Liver (tissue), 9 donors: ENCODE measurements around the gene CDKL1. TPM values are rescaled to one million over a fixed set of nuclear protein-coding genes. Genes with fewer than 3 reads are reported as not detected.

ENCODE experiments used
- DNase-seq: peaks from one replicate; pipeline ENCODE4 v3.0.0-alpha.2; 2017; ENCODE audit warnings: low spot score
- H3K27ac ChIP-seq, 2 donors: one replicate each; pipeline ENCODE4 v1.7.0; 2013; ENCODE audit warnings: inconsistent platforms in 2 of 2, low read length in 2 of 2, control low read depth in 1 of 2, low read depth in 1 of 2, mild to moderate bottlenecking in 1 of 2
- H3K27me3 ChIP-seq, 4 donors: one replicate each; pipeline versions ENCODE4 v1.6.1 to v1.7.0; 2013; ENCODE audit warnings: low read length in 3 of 4, inconsistent platforms in 1 of 4, mild to moderate bottlenecking in 1 of 4, moderate library complexity in 1 of 4; ENCODE audit not compliant: control insufficient read depth in 4 of 4, insufficient read depth in 4 of 4
- H3K36me3 ChIP-seq, 4 donors: one replicate each; pipeline versions ENCODE4 v1.6.1 to v1.7.0; 2013; ENCODE audit warnings: low read length in 3 of 4, mild to moderate bottlenecking in 3 of 4, low read depth in 1 of 4, moderate library complexity in 1 of 4; ENCODE audit not compliant: control insufficient read depth in 4 of 4, insufficient read depth in 3 of 4
- H3K4me1 ChIP-seq, 4 donors: one replicate each; pipeline versions ENCODE4 v1.6.1 to v1.7.0; 2013; ENCODE audit warnings: low read length in 3 of 4, mild to moderate bottlenecking in 3 of 4, moderate library complexity in 1 of 4; ENCODE audit not compliant: control insufficient read depth in 4 of 4, insufficient read depth in 4 of 4
- H3K4me3 ChIP-seq, 3 donors: one replicate each; pipeline versions ENCODE4 v1.6.1 to v1.7.0; 2013; ENCODE audit warnings: low read length in 3 of 3, control low read depth in 1 of 3, low read depth in 1 of 3, mild to moderate bottlenecking in 1 of 3
- H3K9ac ChIP-seq, 2 donors: one replicate each; pipeline ENCODE4 v1.7.0; 2013; ENCODE audit warnings: low read length in 2 of 2, mild to moderate bottlenecking in 2 of 2, moderate library complexity in 2 of 2, control low read depth in 1 of 2, low read depth in 1 of 2
- H3K9me3 ChIP-seq, 4 donors: one replicate each; pipeline versions ENCODE4 v1.6.1 to v1.7.0; 2013; ENCODE audit warnings: low read length in 3 of 4; ENCODE audit not compliant: control insufficient read depth in 4 of 4
- ATF3 ChIP-seq: IDR thresholded peaks from 2 replicates; pipeline ENCODE4 v1.6.1; 2016; ENCODE audit warnings: antibody characterized with exemption
- EGR1 ChIP-seq, 2 donors: IDR thresholded peaks; 2 replicates each; pipeline ENCODE4 v1.6.1; 2016 to 2018; ENCODE audit warnings: antibody characterized with exemption in 2 of 2, low read depth in 2 of 2
- FOXA1 ChIP-seq: IDR thresholded peaks from 2 replicates; pipeline ENCODE4 v1.6.1; 2016; ENCODE audit warnings: antibody characterized with exemption
- FOXA2 ChIP-seq: IDR thresholded peaks from 2 replicates; pipeline ENCODE4 v1.6.1; 2016; ENCODE audit warnings: antibody characterized with exemption
- GABPA ChIP-seq, 2 donors: IDR thresholded peaks in 1 of 2; conservative IDR thresholded peaks in 1 of 2; 2 replicates each; pipeline ENCODE4 v1.6.1; 2016; ENCODE audit warnings: antibody characterized with exemption in 2 of 2, mild to moderate bottlenecking in 1 of 2, moderate library complexity in 1 of 2
- HNF4A ChIP-seq, 2 donors: conservative IDR thresholded peaks; 2 replicates each; pipeline ENCODE4 v1.6.1; 2016; ENCODE audit warnings: antibody characterized with exemption in 2 of 2, mild to moderate bottlenecking in 2 of 2
- HNF4G ChIP-seq: IDR thresholded peaks from 2 replicates; pipeline ENCODE4 v1.6.1; 2016; ENCODE audit warnings: antibody characterized with exemption
- JUND ChIP-seq, 2 donors: IDR thresholded peaks; 2 replicates each; pipeline ENCODE4 v1.6.1; 2016; ENCODE audit warnings: antibody characterized with exemption in 2 of 2
- MAX ChIP-seq: IDR thresholded peaks from 2 replicates; pipeline ENCODE4 v1.6.1; 2016; ENCODE audit warnings: antibody characterized with exemption
- NR2F2 ChIP-seq: IDR thresholded peaks from 2 replicates; pipeline ENCODE4 v1.6.1; 2016; ENCODE audit warnings: antibody characterized with exemption
- RAD21 ChIP-seq, 2 donors: IDR thresholded peaks; 2 replicates each; pipeline ENCODE4 v1.6.1; 2016; ENCODE audit warnings: antibody characterized with exemption in 2 of 2, mild to moderate bottlenecking in 2 of 2
- RXRA ChIP-seq, 2 donors: IDR thresholded peaks; 2 replicates each; pipeline ENCODE4 v1.6.1; 2017 to 2018; ENCODE audit warnings: antibody characterized with exemption in 2 of 2, mild to moderate bottlenecking in 1 of 2
- TAF1 ChIP-seq: conservative IDR thresholded peaks from 2 replicates; pipeline ENCODE4 v1.6.1; 2016; ENCODE audit warnings: antibody characterized with exemption, mild to moderate bottlenecking
- YY1 ChIP-seq: IDR thresholded peaks from 2 replicates; pipeline ENCODE4 v1.6.1; 2016; ENCODE audit warnings: antibody characterized with exemption, mild to moderate bottlenecking
- WGBS: extraction: QIAGEN DNeasy Blood & Tissue Kit; methylation state at CpG from one replicate; pipeline ENCODE4 v1.1.7; 2013; 5-methylcytosine and 5-hydroxymethylcytosine counted together
- polyA plus RNA-seq, 2 donors: library from polyadenylated mRNA; stranded (reverse) in 1 of 2; unstranded in 1 of 2; fragments of 200-250 nt in 1 of 2; fragments of >200 nt in 1 of 2; fragmentation: Nextera tagmentation in 1 of 2; extraction: Ambion mirVana in 1 of 2; gene quantifications; one replicate each; pipeline versions ENCODE4 v1.2.1 to v1.2.3, GENCODE V29; 2013 to 2015
- total RNA-seq, 2 donors: library from RNA; depleted of rRNA; stranded (reverse); fragments of >200 nt; gene quantifications; one replicate each; pipeline ENCODE4 v1.2.3, GENCODE V29; 2014
- TF ChIP-seq, protein P1 (sequence below): IDR thresholded peaks from 2 replicates; pipeline ENCODE4 v1.6.1; 2016; ENCODE audit warnings: antibody characterized with exemption, mild to moderate bottlenecking
- TF ChIP-seq, protein P2 (sequence below): fragments of 150-350 bp; IDR thresholded peaks from 2 replicates; pipeline ENCODE4 v1.5.1; 2017; ENCODE audit warnings: improper control_type of control experiment, low read depth, low read length; ENCODE audit not compliant: missing input control
- TF ChIP-seq, protein P3 (sequence below): IDR thresholded peaks from 2 replicates; pipeline ENCODE4 v1.6.1; 2016; ENCODE audit warnings: antibody characterized with exemption
- donor health status: healthy.
- donor health status: healthy.
- donor health status: healthy.
- donor health status: healthy.
- donor health status: healthy.

Gene CDKL1
- total and polyA plus RNA-seq, 4 donors = 1.1 to 6.8 (median 2.1) TPM

DNA sequence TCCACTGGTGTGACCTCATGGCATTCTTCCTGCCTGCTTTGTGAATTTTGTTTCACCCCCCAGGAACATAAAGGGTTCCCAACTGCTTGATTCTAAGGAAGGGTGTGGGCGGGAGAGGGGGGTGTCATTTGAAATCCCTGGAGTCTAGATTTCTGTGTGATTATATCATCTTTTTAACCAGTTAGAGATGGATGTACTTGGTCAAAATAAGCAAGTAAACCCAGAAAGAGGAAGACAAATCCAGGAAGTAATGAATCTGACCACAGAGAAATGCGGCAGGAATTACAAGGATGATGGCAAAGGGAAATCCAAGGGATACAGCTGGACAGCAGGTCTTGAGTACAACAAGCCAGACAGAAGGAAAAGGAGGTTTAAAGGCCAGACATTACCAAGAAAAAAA is 45.7 kb downstream of the CDKL1 start:
- no peak for DNase-seq
- WGBS = 88% methylated on average over 2 of the region's 2 CpGs
- no peaks in the 10 kb centered on the region for H3K27me3 ChIP-seq
- TF ChIP-seq JUND (IDR thresholded peaks at IDR 0.05) = no peak
- TF ChIP-seq RXRA (IDR thresholded peaks at IDR 0.05) = no peak
- no peak for TF ChIP-seq RAD21 (IDR thresholded peaks at IDR 0.05)
- TF ChIP-seq GABPA (IDR thresholded peaks at IDR 0.05 in 1 of 2, conservative IDR thresholded peaks at IDR 0.05 in 1 of 2) = no peak
- TF ChIP-seq MAX = no peak
- TF ChIP-seq TAF1 = no peak
- TF ChIP-seq HNF4G = no peak
- no peak for TF ChIP-seq NR2F2
- TF ChIP-seq FOXA2 = no peak
- TF ChIP-seq YY1 = no peak
- TF ChIP-seq FOXA1 = no peak
- TF ChIP-seq, protein P1, sequence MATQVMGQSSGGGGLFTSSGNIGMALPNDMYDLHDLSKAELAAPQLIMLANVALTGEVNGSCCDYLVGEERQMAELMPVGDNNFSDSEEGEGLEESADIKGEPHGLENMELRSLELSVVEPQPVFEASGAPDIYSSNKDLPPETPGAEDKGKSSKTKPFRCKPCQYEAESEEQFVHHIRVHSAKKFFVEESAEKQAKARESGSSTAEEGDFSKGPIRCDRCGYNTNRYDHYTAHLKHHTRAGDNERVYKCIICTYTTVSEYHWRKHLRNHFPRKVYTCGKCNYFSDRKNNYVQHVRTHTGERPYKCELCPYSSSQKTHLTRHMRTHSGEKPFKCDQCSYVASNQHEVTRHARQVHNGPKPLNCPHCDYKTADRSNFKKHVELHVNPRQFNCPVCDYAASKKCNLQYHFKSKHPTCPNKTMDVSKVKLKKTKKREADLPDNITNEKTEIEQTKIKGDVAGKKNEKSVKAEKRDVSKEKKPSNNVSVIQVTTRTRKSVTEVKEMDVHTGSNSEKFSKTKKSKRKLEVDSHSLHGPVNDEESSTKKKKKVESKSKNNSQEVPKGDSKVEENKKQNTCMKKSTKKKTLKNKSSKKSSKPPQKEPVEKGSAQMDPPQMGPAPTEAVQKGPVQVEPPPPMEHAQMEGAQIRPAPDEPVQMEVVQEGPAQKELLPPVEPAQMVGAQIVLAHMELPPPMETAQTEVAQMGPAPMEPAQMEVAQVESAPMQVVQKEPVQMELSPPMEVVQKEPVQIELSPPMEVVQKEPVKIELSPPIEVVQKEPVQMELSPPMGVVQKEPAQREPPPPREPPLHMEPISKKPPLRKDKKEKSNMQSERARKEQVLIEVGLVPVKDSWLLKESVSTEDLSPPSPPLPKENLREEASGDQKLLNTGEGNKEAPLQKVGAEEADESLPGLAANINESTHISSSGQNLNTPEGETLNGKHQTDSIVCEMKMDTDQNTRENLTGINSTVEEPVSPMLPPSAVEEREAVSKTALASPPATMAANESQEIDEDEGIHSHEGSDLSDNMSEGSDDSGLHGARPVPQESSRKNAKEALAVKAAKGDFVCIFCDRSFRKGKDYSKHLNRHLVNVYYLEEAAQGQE = no peak
- TF ChIP-seq EGR1 (IDR thresholded peaks at IDR 0.05; ENCODE audit: low read depth in 2 of 2) = no peak
- TF ChIP-seq ATF3 = no peak
- TF ChIP-seq, protein P2, sequence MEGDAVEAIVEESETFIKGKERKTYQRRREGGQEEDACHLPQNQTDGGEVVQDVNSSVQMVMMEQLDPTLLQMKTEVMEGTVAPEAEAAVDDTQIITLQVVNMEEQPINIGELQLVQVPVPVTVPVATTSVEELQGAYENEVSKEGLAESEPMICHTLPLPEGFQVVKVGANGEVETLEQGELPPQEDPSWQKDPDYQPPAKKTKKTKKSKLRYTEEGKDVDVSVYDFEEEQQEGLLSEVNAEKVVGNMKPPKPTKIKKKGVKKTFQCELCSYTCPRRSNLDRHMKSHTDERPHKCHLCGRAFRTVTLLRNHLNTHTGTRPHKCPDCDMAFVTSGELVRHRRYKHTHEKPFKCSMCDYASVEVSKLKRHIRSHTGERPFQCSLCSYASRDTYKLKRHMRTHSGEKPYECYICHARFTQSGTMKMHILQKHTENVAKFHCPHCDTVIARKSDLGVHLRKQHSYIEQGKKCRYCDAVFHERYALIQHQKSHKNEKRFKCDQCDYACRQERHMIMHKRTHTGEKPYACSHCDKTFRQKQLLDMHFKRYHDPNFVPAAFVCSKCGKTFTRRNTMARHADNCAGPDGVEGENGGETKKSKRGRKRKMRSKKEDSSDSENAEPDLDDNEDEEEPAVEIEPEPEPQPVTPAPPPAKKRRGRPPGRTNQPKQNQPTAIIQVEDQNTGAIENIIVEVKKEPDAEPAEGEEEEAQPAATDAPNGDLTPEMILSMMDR = no peak
- H3K4me3 ChIP-seq = no peak overlapping the region
- no peaks in the 10 kb centered on the region for H3K4me1 ChIP-seq
- H3K9ac ChIP-seq = no peak overlapping the region
- no peak overlapping the region for H3K27ac ChIP-seq
- H3K9me3 ChIP-seq = no peaks in the 10 kb centered on the region
- H3K36me3 ChIP-seq = no peaks in the 10 kb centered on the region

DNA sequence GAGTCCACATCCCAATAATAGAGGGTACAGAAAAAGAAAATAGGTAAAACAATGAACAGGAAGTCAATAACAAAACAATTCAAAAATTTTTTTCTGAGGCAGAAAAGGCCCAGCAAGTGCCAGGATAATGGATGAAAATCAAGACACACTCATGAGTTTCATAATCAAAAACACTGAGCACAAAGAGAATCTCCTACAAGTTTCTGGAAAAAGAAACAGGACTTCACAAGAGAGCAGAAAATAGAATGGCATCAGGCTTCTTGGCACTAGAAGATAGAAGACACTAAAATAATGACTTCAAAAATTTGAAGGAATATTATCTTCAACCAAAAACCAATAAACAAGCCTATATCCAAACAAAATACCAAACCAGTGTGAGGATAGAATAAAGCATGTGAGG is 47.7 kb downstream of the CDKL1 start:
- DNase-seq = no peak
- Histone ChIP-seq H3K4me1 (peaks cover 0 to 2% (median 0%) of the 10 kb centered on the region in 4 donors), H3K9ac (no peak overlapping the region), H3K4me3 (no peak overlapping the region), H3K36me3 (no peaks in the 10 kb centered on the region), H3K27me3 (no peaks in the 10 kb centered on the region), H3K9me3 (no peaks in the 10 kb centered on the region), H3K27ac (no peak overlapping the region)
- TF ChIP-seq ATF3 = no peak
- no peak for TF ChIP-seq JUND (IDR thresholded peaks at IDR 0.05)
- TF ChIP-seq, protein P3, sequence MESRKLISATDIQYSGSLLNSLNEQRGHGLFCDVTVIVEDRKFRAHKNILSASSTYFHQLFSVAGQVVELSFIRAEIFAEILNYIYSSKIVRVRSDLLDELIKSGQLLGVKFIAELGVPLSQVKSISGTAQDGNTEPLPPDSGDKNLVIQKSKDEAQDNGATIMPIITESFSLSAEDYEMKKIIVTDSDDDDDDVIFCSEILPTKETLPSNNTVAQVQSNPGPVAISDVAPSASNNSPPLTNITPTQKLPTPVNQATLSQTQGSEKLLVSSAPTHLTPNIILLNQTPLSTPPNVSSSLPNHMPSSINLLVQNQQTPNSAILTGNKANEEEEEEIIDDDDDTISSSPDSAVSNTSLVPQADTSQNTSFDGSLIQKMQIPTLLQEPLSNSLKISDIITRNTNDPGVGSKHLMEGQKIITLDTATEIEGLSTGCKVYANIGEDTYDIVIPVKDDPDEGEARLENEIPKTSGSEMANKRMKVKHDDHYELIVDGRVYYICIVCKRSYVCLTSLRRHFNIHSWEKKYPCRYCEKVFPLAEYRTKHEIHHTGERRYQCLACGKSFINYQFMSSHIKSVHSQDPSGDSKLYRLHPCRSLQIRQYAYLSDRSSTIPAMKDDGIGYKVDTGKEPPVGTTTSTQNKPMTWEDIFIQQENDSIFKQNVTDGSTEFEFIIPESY = no peak
- TF ChIP-seq RXRA (IDR thresholded peaks at IDR 0.05) = no peak
- no peak for TF ChIP-seq YY1
- TF ChIP-seq, protein P1 = no peak
- TF ChIP-seq FOXA2 = no peak
- TF ChIP-seq, protein P2 = no peak
- no peak for TF ChIP-seq TAF1
- no peak for TF ChIP-seq HNF4A (conservative IDR thresholded peaks at IDR 0.05)
- TF ChIP-seq EGR1 (IDR thresholded peaks at IDR 0.05; ENCODE audit: low read depth in 2 of 2) = no peak
- TF ChIP-seq GABPA (IDR thresholded peaks at IDR 0.05 in 1 of 2, conservative IDR thresholded peaks at IDR 0.05 in 1 of 2) = no peak
- TF ChIP-seq HNF4G = no peak
- no peak for TF ChIP-seq NR2F2
